Measurements from ENCODE around the gene AGBL1.
"Not testable (repeated sequence)": the region's sequence is repeated elsewhere in the genome, so short reads cannot be mapped to it uniquely, and the experiment has no call there.

AGBL1 gene

DNA sequence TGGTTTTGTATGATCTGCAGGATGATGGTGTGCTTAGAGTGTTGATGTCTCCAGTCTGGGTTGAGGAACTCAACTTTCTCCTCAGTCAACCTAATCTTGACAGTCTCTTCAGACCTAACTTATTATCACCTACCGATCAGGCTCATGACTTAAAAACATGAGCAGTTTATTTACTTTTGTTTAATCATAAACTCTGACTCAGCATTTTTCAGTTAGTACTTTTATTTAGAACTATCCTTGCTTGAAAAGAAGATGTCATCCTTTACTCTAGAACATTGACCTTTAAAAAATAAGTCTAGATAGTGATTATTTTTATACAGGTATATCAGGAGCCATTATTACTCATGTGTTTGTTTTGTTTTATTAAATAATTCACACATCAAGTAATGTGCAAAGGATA lies 414.8 kb downstream of the AGBL1 start:
- no peak for DNase-seq (ENCODE audit: low read depth in 1 of 2, low spot score in 1 of 2)

DNA sequence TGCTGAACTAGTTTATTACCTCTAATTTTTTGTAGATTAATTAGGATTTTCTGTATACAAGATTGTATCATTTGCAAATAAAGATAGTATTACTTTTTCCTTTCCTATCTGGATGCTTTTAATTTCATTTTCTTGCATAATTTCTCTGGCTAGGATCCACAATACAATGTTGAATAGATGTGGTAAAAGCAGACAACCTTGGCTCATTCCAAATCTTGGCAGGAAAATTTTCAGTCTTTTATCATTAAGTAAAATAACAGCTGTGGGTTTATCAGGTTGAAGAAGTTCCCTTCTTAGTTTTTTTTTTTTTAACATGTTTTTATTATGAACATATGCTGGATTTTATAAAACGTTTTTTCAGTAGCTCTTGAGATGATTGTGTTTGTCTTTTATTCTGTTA lies 422.6 kb downstream of the AGBL1 start:
- no peak for DNase-seq (ENCODE audit: low read depth in 1 of 2, low spot score in 1 of 2)

DNA sequence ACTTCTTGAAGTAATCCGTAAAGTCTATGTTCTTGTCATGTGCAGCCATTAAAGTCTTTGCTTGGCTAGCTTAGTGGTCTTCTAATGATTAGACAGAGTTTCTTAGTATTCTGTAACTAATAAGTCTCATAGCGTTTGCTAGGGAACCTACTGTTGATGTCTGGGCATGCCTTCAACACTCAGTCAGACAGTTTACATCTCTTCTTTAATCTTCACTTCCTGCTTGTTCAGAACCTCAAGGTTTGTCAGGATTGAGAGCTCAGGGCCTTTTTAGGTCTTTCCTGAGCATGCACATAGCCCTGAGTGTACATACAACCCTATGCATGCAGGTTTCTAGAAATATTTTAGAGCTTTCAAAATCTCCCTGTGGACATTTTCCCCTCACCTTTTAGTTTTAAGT lies 426.3 kb downstream of the AGBL1 start:
- DNase-seq (ENCODE audit: low read depth in 1 of 2, low spot score in 1 of 2) = no peak

DNA sequence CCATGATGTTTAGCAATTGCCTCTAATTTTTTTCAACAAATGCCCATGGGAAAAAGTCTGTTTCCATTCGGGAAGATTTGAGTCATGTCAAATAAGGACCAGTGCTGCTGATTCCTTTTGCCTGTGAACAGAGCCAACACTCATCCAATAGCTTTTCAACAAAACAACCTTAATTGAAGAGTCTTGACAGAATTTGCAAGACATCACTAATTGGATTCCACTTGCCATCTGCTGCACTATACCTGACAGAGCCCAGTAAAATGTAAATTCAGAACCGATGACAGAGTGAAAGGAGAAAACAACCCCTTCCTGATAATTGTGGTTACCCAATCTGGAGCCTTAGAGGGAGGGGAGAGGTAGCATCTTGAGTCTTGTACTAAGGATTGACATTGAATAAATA lies 426.7 kb downstream of the AGBL1 start:
- no peak for DNase-seq (ENCODE audit: low read depth in 1 of 2, low spot score in 1 of 2)

DNA sequence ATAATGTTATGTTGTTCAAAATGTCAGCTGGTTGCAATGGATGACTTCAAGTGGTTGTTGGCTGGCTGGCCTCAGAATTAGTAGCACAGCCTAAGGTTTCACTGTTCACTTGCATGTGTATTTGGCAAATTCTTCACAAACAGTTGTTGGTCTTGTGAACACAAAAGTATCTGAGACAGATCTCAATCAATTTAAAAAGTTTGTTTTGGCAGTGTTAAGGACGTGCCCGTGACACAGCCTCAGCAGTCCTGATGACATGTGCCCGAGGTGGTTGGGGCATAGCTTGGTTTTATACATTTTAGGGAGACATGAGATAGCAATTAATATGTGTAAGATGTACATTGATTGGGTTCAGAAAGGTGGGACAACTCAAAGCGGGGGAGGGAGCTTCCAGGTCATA lies 436.0 kb downstream of the AGBL1 start:
- DNase-seq (ENCODE audit: low read depth in 1 of 2, low spot score in 1 of 2) = no peak

DNA sequence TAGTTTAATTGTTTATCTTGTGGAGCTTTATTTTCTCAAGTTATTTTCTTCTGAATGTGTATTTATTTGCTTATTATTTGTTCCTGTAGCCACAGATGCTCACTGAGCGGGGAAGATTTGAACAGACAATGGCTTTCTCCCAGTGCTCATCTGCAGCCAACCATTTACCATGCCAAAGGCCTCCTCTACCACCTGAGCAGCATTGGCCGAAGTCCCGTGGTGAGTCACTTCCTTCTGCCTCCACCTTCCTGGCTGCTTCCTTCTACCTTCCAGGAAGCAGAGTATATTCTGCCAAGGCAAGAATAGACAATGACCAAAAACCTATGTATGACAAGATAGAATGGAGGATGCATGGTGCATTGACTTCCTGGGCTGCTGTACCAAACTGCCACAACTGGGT lies 443.1 kb downstream of the AGBL1 start:
- DNase-seq (ENCODE audit: low read depth in 1 of 2, low spot score in 1 of 2) = no peak

DNA sequence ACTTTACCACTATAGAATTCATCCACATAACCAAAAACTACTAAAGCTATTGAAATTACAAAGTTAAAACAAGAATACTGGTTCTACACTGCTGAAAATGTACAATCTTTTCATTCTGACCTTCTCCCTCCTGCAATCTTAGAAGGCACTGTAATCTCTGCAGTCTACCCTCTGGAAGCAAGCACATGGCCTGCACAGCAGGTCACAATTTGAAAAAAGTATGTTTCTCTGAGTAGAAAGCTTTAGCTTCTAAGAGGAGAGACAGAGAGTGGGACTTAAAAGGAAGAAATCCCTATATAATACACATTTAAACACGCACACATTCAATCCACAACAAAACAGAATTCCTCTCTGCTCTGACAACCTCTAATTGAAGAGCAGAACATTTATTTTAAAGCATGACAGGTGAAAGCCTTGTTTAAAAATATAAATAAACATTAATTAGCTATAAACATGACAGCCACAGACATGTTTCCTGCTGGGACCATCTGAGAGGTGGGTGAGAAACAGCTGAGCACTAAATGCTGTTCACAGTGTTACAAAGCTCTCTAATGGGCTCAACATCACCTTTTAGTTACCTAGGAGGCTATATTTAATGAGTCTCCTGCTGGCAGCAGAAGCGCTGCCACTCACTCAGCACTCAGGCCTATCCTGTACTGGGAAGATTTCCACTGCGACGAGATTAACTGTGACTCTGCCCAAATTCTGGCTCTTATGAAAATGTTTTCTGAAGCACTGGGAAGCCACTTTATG lies 447.4 kb downstream of the AGBL1 start:
- no peak for DNase-seq (ENCODE audit: low read depth in 1 of 2, low spot score in 1 of 2)

DNA sequence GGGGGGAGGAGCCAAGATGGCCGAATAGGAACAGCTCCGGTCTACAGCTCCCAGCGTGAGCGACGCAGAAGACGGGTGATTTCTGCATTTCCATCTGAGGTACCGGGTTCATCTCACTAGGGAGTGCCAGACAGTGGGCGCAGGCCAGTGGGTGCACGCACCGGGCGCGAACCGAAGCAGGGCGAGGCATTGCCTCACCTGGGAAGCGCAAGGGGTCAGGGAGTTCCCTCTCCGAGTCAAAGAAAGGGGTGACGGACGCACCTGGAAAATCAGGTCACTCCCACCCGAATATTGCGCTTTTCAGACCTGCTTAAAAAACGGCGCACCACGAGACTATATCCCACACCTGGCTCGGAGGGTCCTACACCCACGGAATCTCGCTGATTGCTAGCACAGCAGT lies 448.4 kb downstream of the AGBL1 start:
- DNase-seq (ENCODE audit: low read depth in 1 of 2, low spot score in 1 of 2) = not testable (repeated sequence)

DNA sequence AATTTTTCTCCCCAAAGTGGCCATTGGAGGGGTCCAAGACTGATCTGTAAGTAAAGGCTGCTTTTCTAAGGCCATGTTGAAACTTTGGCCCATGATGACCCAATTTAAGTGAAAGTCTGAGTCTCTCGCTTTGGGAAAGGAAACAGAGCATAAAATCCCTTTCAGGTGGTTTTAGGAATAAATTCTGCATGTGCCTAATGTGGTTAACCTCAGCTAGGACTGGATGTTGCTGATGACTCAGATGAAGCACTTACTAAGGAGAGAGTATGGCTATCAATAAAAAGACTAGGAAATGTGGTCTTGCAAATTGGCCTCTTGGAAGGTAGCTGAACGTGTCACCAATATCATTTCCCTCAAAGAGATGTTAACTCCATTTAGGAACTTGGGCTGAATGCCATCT lies 458.5 kb downstream of the AGBL1 start:
- no peak for DNase-seq (ENCODE audit: low read depth in 1 of 2, low spot score in 1 of 2)

DNA sequence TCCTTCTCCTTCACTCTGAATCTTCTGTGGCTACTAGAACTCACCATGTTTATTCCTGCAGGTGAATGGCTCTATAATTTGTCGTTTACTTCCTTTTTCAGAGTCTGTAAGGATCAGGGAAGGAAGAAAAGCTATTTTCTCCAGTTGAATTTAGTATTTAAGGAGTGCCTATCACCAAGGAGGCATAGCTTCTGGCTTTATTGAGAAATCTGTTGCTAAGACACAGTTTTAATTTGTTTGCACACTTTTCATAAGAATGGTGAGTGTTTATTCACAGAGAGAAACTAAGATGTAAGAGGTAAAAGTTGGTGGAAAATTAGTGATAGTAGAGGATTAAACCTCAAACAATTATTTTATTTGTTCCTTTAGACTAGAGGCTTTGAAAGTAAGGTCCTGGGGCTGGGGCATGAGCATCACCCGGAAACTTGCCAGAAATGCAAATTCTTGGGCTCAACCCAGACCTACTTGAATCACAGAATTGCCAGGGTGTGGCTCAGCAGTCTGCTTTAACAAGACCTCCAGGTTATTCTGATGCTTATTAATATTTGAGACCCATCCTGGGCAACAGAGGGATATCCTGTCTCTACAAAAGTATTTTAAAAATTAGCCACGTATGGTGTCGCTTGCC lies 461.3 kb downstream of the AGBL1 start:
- DNase-seq (ENCODE audit: low read depth in 1 of 2, low spot score in 1 of 2) = no peak

DNA sequence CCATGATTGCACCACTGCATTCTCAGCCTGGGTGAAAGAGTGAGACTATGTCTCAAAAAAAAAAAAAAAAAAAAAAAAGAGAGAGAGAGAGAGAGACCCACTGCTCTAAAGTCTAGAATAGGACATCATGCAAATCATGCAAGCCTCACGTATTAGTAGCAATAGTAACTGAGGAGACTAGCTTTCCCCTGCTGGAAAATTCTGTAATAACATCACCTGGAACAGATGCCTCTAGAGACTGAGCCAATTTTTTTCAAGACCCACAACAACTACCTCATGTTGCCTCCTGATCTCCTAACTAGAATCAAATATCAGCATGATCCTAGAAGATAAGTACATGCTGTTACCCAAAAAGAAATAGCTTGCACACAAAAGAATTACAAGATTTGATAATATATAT lies 461.9 kb downstream of the AGBL1 start:
- DNase-seq (ENCODE audit: low read depth in 1 of 2, low spot score in 1 of 2) = no peak

DNA sequence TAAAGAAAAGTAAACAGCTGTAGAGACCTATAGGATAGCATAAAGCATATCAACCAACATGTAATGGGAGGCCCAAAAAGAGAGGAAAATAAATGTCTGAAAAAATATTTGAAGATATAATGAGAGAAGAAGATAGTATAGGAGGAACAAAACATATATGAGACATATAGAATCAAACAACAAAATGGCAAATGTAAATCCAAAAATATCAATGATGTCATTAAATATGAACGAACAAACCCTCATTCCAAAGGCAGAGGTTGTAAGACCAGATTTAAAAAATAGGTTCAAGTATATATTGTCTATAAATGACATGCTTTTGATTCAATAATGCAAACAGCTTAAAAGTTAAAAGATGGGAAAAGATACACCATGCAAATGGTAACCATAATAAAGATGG lies 470.4 kb downstream of the AGBL1 start:
- no peak for DNase-seq (ENCODE audit: low read depth in 1 of 2, low spot score in 1 of 2)

DNA sequence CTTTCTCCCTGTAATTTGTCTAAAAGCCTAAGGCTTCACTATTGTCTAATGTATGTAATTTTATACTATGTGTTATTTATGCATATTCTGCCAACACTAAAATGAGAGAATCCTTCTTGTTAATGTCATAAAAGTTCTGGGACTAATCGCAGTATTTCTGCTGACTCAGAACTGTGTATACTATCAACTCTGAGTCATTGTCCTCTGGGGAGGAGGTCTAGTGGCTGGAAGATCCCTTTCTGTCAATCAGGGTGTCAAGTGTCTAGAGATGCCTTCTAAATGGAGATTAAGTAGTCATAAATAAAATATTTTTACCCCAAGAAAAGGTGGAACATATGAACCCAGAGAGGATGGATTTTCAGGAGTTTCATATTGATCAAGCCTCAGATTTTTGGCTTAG lies 473.4 kb downstream of the AGBL1 start:
- DNase-seq (ENCODE audit: low read depth in 1 of 2, low spot score in 1 of 2) = no peak

DNA sequence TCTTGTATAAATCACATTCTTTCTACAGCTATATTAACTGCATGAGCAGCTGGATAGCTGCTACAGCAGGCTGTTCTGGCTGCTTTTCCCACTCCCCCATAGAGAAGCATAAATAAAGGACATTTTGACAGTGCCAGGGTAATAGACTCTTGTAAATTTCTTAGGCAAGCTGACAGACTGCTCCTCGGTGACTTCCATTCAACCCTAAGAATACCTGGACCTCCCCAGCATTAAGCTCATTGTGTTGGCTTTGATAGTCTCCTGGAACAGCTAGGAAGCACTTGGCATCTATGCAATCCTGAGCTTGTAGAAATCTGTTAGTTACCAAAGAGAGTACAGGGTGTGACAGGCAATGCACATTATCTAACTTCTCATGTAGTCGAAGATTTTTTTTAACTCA lies 475.4 kb downstream of the AGBL1 start:
- DNase-seq (ENCODE audit: low read depth in 1 of 2, low spot score in 1 of 2) = no peak

DNA sequence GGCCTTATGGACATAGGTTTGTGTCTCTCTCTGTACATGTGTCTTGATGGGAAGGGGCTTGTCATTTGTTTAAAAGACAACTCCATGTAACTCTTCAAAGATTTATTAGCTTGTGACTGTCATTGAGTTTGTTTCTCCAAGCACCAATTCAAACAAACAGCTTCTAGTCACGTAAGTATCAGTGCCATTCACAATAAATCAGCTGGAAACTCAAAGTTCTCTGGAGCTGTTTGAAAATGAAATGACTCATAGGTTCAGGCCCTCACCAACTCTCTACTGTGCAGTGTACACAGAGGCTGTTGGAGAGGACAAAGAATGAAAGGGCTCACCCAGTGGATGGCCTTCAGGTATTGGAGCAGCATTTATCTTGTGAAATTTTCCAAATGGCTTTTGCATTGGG lies 476.3 kb downstream of the AGBL1 start:
- DNase-seq (ENCODE audit: low read depth in 1 of 2, low spot score in 1 of 2) = no peak

DNA sequence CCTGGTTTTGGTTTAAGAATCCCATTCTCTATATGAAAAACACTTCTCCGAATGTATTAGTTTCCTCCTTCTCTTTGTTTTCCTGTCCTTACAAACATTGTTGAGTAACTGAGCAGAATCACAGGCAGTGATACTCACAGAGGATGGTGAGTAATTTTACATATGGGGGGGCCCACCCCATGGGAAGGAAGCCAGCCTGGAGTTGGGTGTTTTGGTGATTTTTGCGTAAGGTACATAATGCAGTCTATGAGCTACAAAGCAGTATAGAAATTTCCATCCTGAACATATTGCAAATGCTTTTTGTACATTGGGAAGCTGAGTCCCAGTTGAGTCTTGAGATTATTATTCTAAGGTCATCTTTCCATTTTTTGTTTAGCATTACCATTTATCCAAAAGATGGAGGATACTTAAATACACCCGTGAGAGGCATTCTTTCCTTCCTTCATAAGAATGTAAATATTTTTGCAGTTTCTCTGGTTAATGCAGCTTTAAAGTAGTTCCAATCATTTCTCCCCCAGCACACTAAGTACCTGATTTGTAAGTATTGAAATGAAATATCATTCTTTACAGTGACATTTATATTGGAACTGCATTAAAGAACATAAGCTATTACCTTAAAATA lies 476.8 kb downstream of the AGBL1 start:
- DNase-seq (ENCODE audit: low read depth in 1 of 2, low spot score in 1 of 2) = no peak

DNA sequence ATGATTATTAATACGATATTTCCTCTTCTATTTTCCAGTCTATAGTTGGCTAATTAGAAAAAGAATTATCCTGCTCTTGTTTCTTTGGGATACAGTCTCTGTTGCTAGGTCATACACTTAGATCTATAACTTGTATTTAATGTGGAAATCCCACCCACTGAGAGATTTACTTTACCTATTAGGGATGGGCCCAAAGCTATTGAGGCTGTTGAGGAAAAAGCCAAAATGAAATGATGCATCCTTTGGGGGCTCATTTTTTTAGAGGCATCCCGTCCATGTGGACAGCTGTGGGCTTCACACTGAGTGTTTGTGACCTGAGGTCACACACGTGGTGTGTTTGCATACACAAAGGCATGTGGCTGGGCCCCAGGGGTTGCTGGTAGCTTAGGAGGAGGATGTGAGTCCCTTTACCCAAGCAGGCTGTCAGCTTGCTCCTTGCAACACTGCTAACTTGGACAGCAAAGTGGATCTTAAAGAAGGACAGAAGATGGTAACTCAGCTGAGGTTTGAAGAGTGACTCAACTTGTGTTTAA lies 477.4 kb downstream of the AGBL1 start:
- DNase-seq (ENCODE audit: low read depth in 1 of 2, low spot score in 1 of 2) = no peak

DNA sequence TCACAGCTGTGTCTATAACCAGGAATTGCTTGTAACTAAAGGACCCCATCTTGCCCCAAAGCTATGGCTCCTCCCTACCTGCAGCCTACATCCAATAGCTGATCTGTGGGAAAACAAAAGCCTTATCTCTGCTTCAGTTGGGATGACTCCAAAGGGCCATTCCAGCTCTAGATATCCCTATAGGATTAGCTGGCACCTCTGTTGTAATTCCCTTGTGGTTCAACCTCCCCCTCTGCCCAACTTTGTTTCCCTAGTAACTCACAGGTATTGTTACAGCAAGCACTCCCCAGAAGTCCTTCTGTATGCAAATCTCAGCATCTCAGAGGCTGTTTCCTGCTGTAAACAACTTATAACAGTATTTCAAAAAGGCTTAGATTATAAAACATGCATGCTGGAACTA lies 478.6 kb downstream of the AGBL1 start:
- DNase-seq (ENCODE audit: low read depth in 1 of 2, low spot score in 1 of 2) = no peak

DNA sequence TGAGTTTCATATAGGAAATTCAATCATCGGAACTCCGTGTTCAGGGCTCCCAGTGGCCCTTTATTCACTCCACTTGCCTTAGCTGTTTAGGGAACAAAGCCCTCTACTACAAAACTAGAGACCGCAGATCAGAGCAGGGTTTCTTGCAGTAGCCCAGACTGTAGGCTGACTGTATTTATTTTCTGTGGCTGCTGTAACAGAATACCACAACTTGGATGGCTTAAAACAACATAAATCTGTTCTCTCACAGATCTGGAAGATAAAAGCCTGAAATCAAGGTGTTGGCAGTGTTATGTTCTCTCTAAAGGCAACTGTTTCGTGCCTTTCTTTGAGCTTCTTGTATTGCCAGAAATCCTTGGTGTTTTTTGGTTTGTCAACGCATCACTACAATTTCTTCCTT lies 479.0 kb downstream of the AGBL1 start:
- DNase-seq (ENCODE audit: low read depth in 1 of 2, low spot score in 1 of 2) = no peak

DNA sequence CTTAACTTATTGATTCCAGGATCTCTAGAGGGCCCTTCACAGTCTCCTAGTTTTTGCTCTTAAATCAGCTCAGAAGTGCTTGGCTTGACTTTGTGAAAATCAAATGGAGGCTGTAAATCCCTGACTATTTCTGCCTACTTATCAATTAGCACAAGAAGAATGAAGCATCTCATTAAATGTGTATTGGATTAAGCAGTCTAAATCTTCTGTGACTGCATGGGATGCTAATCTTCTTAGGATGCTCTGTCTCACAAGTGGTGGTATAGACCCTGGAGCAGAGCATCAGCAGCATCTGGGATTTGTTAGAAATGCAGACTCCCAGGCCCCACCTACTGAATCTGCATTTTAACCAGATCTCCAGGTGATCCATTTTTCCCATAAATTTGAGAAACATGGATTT lies 488.7 kb downstream of the AGBL1 start:
- DNase-seq (ENCODE audit: low read depth in 1 of 2, low spot score in 1 of 2) = no peak

DNA sequence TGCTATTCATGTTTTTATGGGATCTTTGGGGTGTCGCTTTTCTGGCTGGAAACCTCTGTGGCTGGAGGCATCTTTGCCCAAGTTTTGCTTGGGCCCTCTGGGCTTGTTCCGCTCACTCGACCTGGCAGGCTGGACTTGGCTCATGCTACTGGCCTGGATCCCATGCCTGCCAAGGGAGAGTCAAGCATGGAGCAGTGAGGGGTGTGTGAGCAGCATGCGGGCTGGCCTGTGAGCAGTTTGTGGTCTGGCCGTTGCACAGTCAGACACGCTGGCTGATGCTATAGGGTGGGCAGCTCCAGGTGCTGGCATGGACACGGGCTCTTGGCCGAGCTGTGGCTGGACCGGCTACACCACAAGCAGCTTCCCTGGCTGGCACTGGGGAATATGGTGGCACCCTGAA lies 491.1 kb downstream of the AGBL1 start:
- no peak for DNase-seq (ENCODE audit: low read depth in 1 of 2, low spot score in 1 of 2)

DNA sequence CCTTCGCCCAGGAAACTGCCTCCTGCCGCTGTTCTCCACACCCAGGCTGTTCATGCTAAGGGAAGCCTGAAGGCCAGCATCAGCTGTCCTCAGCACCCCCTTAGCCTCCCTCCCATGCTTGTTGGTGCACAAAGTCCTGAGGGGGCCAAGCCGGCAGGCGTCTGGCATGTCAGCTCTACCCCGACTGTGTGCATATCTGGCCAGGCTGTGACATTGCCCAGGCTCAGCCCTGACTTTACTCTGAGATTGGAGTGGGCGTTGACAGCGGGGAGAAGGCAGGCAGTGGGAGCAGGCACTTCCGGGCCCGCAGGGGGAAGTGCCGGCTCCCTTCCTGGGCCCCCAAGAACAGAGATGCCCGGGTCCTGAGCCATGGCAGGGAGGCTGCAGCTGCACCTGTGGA lies 492.2 kb downstream of the AGBL1 start:
- no peak for DNase-seq (ENCODE audit: low read depth in 1 of 2, low spot score in 1 of 2)

All from activated T-helper 1 cell treated with anti-CD3 and anti-CD28 coated beads, Interleukin-2, amount 50 U/mL, for 16 hours (primary cell).